ENCODE data around the gene MST1. TPM values are rescaled to one million over a fixed set of nuclear protein-coding genes. Genes with fewer than 3 reads are reported as not detected.

Gene MST1
- total RNA-seq, 1 donor from 2014 or later, result 10.8 TPM

DNA sequence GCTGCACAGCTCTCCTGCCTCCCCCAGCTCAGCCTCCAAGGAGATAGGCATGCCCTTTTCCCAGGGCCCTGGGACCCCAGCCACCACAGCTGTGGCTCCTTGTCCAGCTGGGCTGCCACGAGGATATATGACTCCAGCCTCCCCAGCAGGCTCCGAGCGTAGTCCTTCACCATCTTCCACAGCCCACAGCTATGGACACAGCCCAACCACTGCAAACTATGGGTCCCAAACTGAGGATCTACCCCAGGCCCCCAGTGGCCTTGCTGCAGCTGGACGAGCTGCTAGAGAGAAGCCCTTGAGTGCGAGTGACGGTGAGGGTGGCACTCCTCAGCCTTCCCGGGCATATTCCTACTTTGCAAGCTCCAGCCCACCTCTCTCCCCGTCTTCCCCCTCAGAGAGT lies 35.7 kb downstream of the MST1 start:
- Histone ChIP-seq H3K4me3 (no peak overlapping the region), H3K4me1 (no peaks in the 10 kb centered on the region), H3K36me3 (no peaks in the 10 kb centered on the region), H3K9me3 (no peaks in the 10 kb centered on the region), H3K27ac (no peak overlapping the region), H3K27me3 (no peaks in the 10 kb centered on the region)
- no peak for TF ChIP-seq POLR2A (IDR thresholded peaks at IDR 0.05)
- TF ChIP-seq, protein P1, sequence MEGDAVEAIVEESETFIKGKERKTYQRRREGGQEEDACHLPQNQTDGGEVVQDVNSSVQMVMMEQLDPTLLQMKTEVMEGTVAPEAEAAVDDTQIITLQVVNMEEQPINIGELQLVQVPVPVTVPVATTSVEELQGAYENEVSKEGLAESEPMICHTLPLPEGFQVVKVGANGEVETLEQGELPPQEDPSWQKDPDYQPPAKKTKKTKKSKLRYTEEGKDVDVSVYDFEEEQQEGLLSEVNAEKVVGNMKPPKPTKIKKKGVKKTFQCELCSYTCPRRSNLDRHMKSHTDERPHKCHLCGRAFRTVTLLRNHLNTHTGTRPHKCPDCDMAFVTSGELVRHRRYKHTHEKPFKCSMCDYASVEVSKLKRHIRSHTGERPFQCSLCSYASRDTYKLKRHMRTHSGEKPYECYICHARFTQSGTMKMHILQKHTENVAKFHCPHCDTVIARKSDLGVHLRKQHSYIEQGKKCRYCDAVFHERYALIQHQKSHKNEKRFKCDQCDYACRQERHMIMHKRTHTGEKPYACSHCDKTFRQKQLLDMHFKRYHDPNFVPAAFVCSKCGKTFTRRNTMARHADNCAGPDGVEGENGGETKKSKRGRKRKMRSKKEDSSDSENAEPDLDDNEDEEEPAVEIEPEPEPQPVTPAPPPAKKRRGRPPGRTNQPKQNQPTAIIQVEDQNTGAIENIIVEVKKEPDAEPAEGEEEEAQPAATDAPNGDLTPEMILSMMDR (IDR thresholded peaks at IDR 0.05), result no peak
- no peak for TF ChIP-seq POLR2AphosphoS5 (IDR thresholded peaks at IDR 0.05; ENCODE audit: insufficient read depth in 1 of 2, low read depth in 1 of 2)
- intact Hi-C loops (cut with DNase I), result no loop called here
- DNase-seq (ENCODE audit: extremely low spot score in 2 of 2), result no peak

DNA sequence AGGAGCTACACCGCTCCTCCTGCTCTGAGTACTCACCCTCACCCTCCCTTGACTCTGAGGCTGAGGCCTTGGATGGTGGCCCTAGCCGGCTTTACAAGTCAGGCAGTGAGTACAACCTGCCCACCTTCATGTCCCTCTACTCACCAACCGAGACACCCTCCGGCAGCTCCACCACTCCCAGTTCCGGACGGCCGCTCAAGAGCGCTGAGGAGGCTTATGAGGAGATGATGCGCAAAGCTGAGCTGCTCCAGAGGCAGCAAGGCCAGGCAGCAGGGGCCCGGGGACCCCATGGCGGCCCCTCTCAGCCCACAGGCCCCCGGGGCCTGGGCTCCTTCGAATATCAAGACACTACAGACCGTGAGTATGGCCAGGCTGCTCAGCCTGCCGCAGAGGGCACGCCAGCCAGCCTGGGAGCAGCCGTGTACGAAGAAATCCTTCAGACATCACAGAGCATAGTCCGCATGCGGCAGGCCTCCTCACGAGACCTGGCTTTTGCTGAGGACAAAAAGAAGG lies 36.3 kb downstream of the MST1 start:
- Histone ChIP-seq H3K27me3 (no peaks in the 10 kb centered on the region), H3K4me1 (no peaks in the 10 kb centered on the region), H3K27ac (no peak overlapping the region), H3K4me3 (no peak overlapping the region), H3K9me3 (no peaks in the 10 kb centered on the region), H3K36me3 (no peaks in the 10 kb centered on the region)
- intact Hi-C loops (cut with DNase I), result no loop called here
- TF ChIP-seq, protein P1 (IDR thresholded peaks at IDR 0.05), result no peak
- no peak for TF ChIP-seq POLR2A (IDR thresholded peaks at IDR 0.05)
- no peak for TF ChIP-seq POLR2AphosphoS5 (IDR thresholded peaks at IDR 0.05; ENCODE audit: insufficient read depth in 1 of 2, low read depth in 1 of 2)
- DNase-seq (ENCODE audit: extremely low spot score in 2 of 2), result no peak

DNA sequence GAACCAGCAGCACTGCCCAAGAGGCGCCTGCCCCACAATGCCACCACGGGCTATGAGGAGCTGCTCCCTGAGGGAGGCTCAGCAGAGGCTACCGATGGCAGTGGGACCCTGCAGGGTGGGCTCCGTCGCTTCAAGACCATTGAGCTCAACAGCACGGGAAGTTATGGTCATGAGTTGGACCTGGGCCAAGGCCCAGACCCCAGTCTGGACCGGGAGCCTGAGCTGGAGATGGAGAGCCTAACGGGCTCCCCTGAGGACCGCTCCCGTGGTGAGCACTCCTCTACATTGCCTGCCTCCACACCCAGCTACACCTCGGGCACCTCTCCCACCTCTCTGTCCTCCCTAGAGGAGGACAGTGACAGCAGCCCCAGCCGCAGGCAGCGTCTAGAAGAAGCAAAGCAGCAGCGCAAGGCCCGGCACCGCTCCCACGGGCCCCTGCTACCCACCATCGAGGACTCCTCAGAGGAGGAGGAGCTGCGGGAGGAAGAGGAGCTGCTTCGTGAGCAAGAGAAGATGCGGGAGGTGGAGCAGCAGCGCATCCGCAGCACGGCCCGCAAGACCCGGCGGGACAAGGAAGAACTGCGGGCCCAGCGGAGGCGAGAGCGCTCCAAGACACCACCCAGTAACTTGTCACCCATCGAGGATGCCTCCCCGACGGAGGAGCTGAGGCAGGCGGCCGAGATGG lies 36.9 kb downstream of the MST1 start:
- no peaks in the 10 kb centered on the region for H3K4me1 ChIP-seq
- H3K4me3 ChIP-seq, result no peak overlapping the region
- H3K27me3 ChIP-seq, result no peaks in the 10 kb centered on the region
- no peak for DNase-seq (ENCODE audit: extremely low spot score in 2 of 2)
- intact Hi-C loops (cut with DNase I), result no loop called here
- H3K36me3 ChIP-seq, result no peaks in the 10 kb centered on the region
- no peaks in the 10 kb centered on the region for H3K9me3 ChIP-seq
- no peak overlapping the region for H3K27ac ChIP-seq
- TF ChIP-seq, protein P1 (IDR thresholded peaks at IDR 0.05), result no peak
- no peak for TF ChIP-seq POLR2A (IDR thresholded peaks at IDR 0.05)
- no peak for TF ChIP-seq POLR2AphosphoS5 (IDR thresholded peaks at IDR 0.05; ENCODE audit: insufficient read depth in 1 of 2, low read depth in 1 of 2)

DNA sequence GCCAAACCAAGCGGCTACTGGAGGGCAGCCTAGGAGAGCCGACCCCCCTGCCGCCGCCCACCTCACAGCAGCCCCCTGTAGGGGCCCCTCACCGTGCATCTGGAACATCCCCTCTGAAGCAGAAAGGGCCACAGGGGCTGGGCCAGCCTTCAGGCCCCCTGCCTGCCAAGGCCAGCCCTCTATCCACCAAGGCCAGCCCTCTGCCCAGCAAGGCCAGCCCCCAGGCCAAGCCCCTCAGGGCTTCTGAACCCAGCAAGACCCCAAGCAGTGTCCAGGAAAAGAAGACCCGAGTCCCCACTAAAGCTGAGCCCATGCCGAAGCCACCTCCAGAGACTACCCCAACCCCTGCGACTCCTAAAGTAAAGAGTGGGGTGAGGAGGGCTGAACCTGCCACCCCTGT lies 38.6 kb downstream of the MST1 start:
- no peak for DNase-seq (ENCODE audit: extremely low spot score in 2 of 2)
- TF ChIP-seq POLR2AphosphoS5 (IDR thresholded peaks at IDR 0.05; ENCODE audit: insufficient read depth in 1 of 2, low read depth in 1 of 2), result no peak
- no peak for TF ChIP-seq POLR2A (IDR thresholded peaks at IDR 0.05)
- TF ChIP-seq, protein P1 (IDR thresholded peaks at IDR 0.05), result no peak

DNA sequence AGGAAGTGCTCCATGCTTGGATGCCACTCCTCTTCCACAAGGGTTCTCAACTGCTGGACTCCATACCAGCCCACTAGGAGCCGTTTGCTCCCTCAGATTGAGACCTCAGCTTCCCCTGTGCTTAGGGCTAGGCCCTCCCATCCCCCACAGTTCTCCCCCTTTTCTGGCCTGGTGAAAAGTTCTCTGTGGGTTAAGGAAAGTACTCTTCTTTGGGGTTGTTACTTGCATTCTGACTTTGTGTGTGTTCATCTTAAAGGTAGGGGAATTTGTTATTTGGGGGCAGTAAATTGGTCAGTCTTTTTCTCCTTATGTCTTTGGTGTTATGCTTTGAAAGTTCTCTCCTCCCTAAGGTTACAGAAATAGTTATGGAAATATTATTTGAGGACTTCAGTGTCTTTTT lies 39.1 kb downstream of the MST1 start:
- Histone ChIP-seq H3K9me3 (no peaks in the 10 kb centered on the region), H3K27ac (no peak overlapping the region), H3K27me3 (no peaks in the 10 kb centered on the region), H3K36me3 (no peaks in the 10 kb centered on the region), H3K4me3 (no peak overlapping the region), H3K4me1 (no peaks in the 10 kb centered on the region)
- no peak for DNase-seq (ENCODE audit: extremely low spot score in 2 of 2)
- no peak for TF ChIP-seq POLR2AphosphoS5 (IDR thresholded peaks at IDR 0.05; ENCODE audit: insufficient read depth in 1 of 2, low read depth in 1 of 2)
- TF ChIP-seq, protein P1 (IDR thresholded peaks at IDR 0.05), result no peak
- TF ChIP-seq POLR2A (IDR thresholded peaks at IDR 0.05), result no peak
- intact Hi-C loops (cut with DNase I), result no loop called here

More for the DNA sequence above, 38.6 kb downstream of the MST1 start:
- H3K9me3 ChIP-seq, result no peaks in the 10 kb centered on the region
- H3K4me1 ChIP-seq, result no peaks in the 10 kb centered on the region
- no peaks in the 10 kb centered on the region for H3K27me3 ChIP-seq
- H3K4me3 ChIP-seq, result no peak overlapping the region
- intact Hi-C loops (cut with DNase I), result no loop called here
- no peaks in the 10 kb centered on the region for H3K36me3 ChIP-seq
- no peak overlapping the region for H3K27ac ChIP-seq
